H9 (cell line): ENCODE results near the gene SHB. TPM values are rescaled to one million over a fixed set of nuclear protein-coding genes. Genes with fewer than 3 reads are reported as not detected.

ENCODE experiments used
- DNase-seq: peaks from one replicate; pipeline ENCODE4 v3.0.0-alpha.2; 2017
- H2AFZ ChIP-seq: one replicate; pipeline ENCODE4 v1.6.1; 2013; ENCODE audit warnings: mild to moderate bottlenecking, low read length, control low read depth, moderate library complexity
- H2AK5ac ChIP-seq: 2 replicates; pipeline ENCODE4 v1.6.1; 2013; ENCODE audit warnings: low read length, control low read depth, mixed read lengths; ENCODE audit not compliant: insufficient read length
- H2BK120ac ChIP-seq: one replicate; pipeline ENCODE4 v1.6.1; 2013; ENCODE audit warnings: low read depth, mild to moderate bottlenecking, low read length, control low read depth, inconsistent platforms; ENCODE audit not compliant: poor library complexity, severe bottlenecking
- H2BK12ac ChIP-seq: 2 replicates; pipeline ENCODE4 v1.6.1; 2013; ENCODE audit warnings: low read length, control low read depth, mixed read lengths, low read depth; ENCODE audit not compliant: insufficient read length
- H2BK15ac ChIP-seq: 2 replicates; pipeline ENCODE4 v1.6.1; 2013; ENCODE audit warnings: low read depth, low read length, control low read depth
- H2BK20ac ChIP-seq: one replicate; pipeline ENCODE4 v1.6.1; 2013; ENCODE audit warnings: low read depth, mild to moderate bottlenecking, low read length, control low read depth, inconsistent platforms; ENCODE audit not compliant: poor library complexity, severe bottlenecking
- H2BK5ac ChIP-seq: 2 replicates; pipeline ENCODE4 v1.6.1; 2013; ENCODE audit warnings: low read length, control low read depth, mixed read lengths; ENCODE audit not compliant: insufficient read length
- H3K14ac ChIP-seq: 2 replicates; pipeline ENCODE4 v1.6.1; 2013; ENCODE audit warnings: low read length, control low read depth; ENCODE audit not compliant: insufficient read depth
- H3K18ac ChIP-seq: 2 replicates; pipeline ENCODE4 v1.6.1; 2013; ENCODE audit warnings: low read depth, mild to moderate bottlenecking, mixed read lengths, low read length, control low read depth; ENCODE audit not compliant: insufficient read length
- H3K23ac ChIP-seq: 2 replicates; pipeline ENCODE4 v1.6.1; 2013; ENCODE audit warnings: low read length, control low read depth, mixed read lengths, low read depth; ENCODE audit not compliant: insufficient read length
- H3K23me2 ChIP-seq: 2 replicates; pipeline ENCODE4 v1.6.1; 2013; ENCODE audit warnings: low read depth, mild to moderate bottlenecking, mixed read lengths, low read length, control low read depth; ENCODE audit not compliant: insufficient read length, poor library complexity, severe bottlenecking
- H3K27ac ChIP-seq: 2 replicates; pipeline ENCODE4 v1.5.1; 2013; ENCODE audit warnings: low read length, control low read depth, mixed read lengths, low read depth; ENCODE audit not compliant: insufficient read length
- H3K27me3 ChIP-seq: 2 replicates; pipeline ENCODE4 v1.6.1; 2013; ENCODE audit warnings: low read length, control low read depth, inconsistent platforms; ENCODE audit not compliant: insufficient read depth
- H3K4ac ChIP-seq: 2 replicates; pipeline ENCODE4 v1.6.1; 2013; ENCODE audit warnings: low read depth, mild to moderate bottlenecking, control low read depth, inconsistent platforms, low read length, moderate library complexity
- H3K4me1 ChIP-seq: 2 replicates; pipeline ENCODE4 v1.6.1; 2013; ENCODE audit warnings: low read length, control low read depth, inconsistent platforms; ENCODE audit not compliant: insufficient read depth
- H3K4me2 ChIP-seq: 2 replicates; pipeline ENCODE4 v1.6.1; 2013; ENCODE audit warnings: low read length, control low read depth, mixed read lengths; ENCODE audit not compliant: insufficient read length, insufficient read depth
- H3K56ac ChIP-seq: 2 replicates; pipeline ENCODE4 v1.6.1; 2013; ENCODE audit warnings: low read depth, mild to moderate bottlenecking, mixed read lengths, low read length, control low read depth; ENCODE audit not compliant: insufficient read length
- H3K79me1 ChIP-seq: 2 replicates; pipeline ENCODE4 v1.6.1; 2013; ENCODE audit warnings: low read depth, mild to moderate bottlenecking, moderate library complexity, low read length, control low read depth, inconsistent platforms; ENCODE audit not compliant: insufficient read depth, poor library complexity, severe bottlenecking
- H3K79me2 ChIP-seq: 2 replicates; pipeline ENCODE4 v1.6.1; 2013; ENCODE audit warnings: low read length, control low read depth, inconsistent platforms; ENCODE audit not compliant: insufficient read depth
- H3K9ac ChIP-seq: 2 replicates; pipeline ENCODE4 v1.6.1; 2013; ENCODE audit warnings: low read length, control low read depth, mixed read lengths; ENCODE audit not compliant: insufficient read length; ENCODE audit errors: extremely low read depth
- H3K9me3 ChIP-seq: one replicate; pipeline ENCODE4 v1.6.1; 2013; ENCODE audit warnings: low read depth, low read length, inconsistent platforms; ENCODE audit not compliant: control insufficient read depth
- H3T11ph ChIP-seq: one replicate; pipeline ENCODE4 v1.6.1; 2013; ENCODE audit warnings: mild to moderate bottlenecking, low read length, control low read depth, inconsistent platforms
- H4K20me1 ChIP-seq: one replicate; pipeline ENCODE4 v1.6.1; 2013; ENCODE audit not compliant: control insufficient read depth, insufficient read length, insufficient read depth
- H4K5ac ChIP-seq: 2 replicates; pipeline ENCODE4 v1.6.1; 2013; ENCODE audit warnings: low read depth, mild to moderate bottlenecking, mixed read lengths, low read length, control low read depth; ENCODE audit not compliant: insufficient read length
- H4K8ac ChIP-seq: replicated peaks from 2 replicates; pipeline ENCODE4 v1.6.1; 2013; ENCODE audit warnings: low read length, control low read depth, mixed read lengths, low read depth; ENCODE audit not compliant: insufficient read length
- H4K91ac ChIP-seq: 2 replicates; pipeline ENCODE4 v1.6.1; 2013; ENCODE audit warnings: low read depth, mild to moderate bottlenecking, moderate library complexity, mixed read lengths, low read length, control low read depth; ENCODE audit not compliant: insufficient read length
- H3K27ac Mint-ChIP-seq, 3 experiments: 2 replicates in 2 of 3; 3 replicates in 1 of 3; pipeline ENCODE4 v1.8.0; 2020 to 2021; ENCODE audit warnings: mixed read lengths in 3 of 3, mild to moderate bottlenecking in 1 of 3, moderate library complexity in 1 of 3
- H3K27me3 Mint-ChIP-seq: 2 replicates; pipeline ENCODE4 v1.8.0; 2021; ENCODE audit warnings: low read depth, mild to moderate bottlenecking, moderate library complexity, mixed read lengths
- H3K36me3 Mint-ChIP-seq, 3 experiments: 2 replicates in 2 of 3; 3 replicates in 1 of 3; pipeline ENCODE4 v1.8.0; 2020 to 2021; ENCODE audit warnings: low read depth in 3 of 3, mixed read lengths in 3 of 3; ENCODE audit not compliant: insufficient read depth in 1 of 3
- H3K4me1 Mint-ChIP-seq, 2 experiments: 2 replicates each; pipeline ENCODE4 v1.8.0; 2020; ENCODE audit warnings: mixed read lengths in 2 of 2
- H3K4me3 Mint-ChIP-seq, 2 experiments: 2 replicates in 1 of 2; 3 replicates in 1 of 2; pipeline ENCODE4 v1.8.0; 2020 to 2021; ENCODE audit warnings: mild to moderate bottlenecking in 2 of 2, mixed read lengths in 2 of 2, moderate library complexity in 1 of 2
- H3K9me3 Mint-ChIP-seq, 2 experiments: 2 replicates in 1 of 2; 3 replicates in 1 of 2; pipeline ENCODE4 v1.8.0; 2020; ENCODE audit warnings: mild to moderate bottlenecking in 2 of 2, mixed read lengths in 2 of 2, moderate library complexity in 1 of 2
- WGBS: extraction: QIAGEN DNeasy Blood & Tissue Kit; methylation state at CpG from one replicate; pipeline ENCODE4 v1.1.7; 2013; ENCODE audit warnings: missing lambda C conversion rate, low lambda C conversion rate, mixed read lengths; ENCODE audit not compliant: insufficient read length; ENCODE audit errors: extremely low coverage; 5-methylcytosine and 5-hydroxymethylcytosine counted together
- total RNA-seq: library from RNA; stranded (reverse); gene quantifications from 2 replicates; pipeline ENCODE4 v1.2.1, GENCODE V29; 2021
- TF ChIP-seq, protein P1 (sequence below): fragments of 200-600 bp; sonication (generic); conservative IDR thresholded peaks from 3 replicates; pipeline ENCODE4 v1.8.0; 2021; ENCODE audit warnings: antibody characterized with exemption, mild to moderate bottlenecking

Gene SHB
- total RNA-seq, 1 experiment from 2014 or later, result 14.6 TPM

- no peaks in the 10 kb centered on the region for H3K27me3 ChIP-seq
- Mint-ChIP-seq H3K36me3 (peaks cover 0 to 6% (median 0%) of the 10 kb centered on the region in 3 experiments; a peak in 3 of 7 replicates), H3K4me3 (no peak overlapping the region), H3K9me3 (no peaks in the 10 kb centered on the region), H3K27ac (peak overlapping the region; percentile 32 to 56 (median 37); a peak in 4 of 7 replicates), H3K27me3 (no peaks in the 10 kb centered on the region; the same call in 1 of the 2 replicates), H3K4me1 (peaks cover 54 to 63% of the 10 kb centered on the region in 2 experiments)
- no peaks in the 10 kb centered on the region for H3K23me2 ChIP-seq
- H3K14ac ChIP-seq, result no peak overlapping the region
- H3K4ac ChIP-seq, result no peak overlapping the region
- no peak overlapping the region for H3K18ac ChIP-seq
- H3K4me2 ChIP-seq, result no peak overlapping the region
- no CpG with 5 or more reads among the region's 13 CpGs for WGBS
- no peak overlapping the region for H2AFZ ChIP-seq
- H3K27ac ChIP-seq, result no peak overlapping the region
- H3K4me1 ChIP-seq, result peaks cover 13% of the 10 kb centered on the region; the same call in 1 of the 2 replicates
- TF ChIP-seq, protein P1, sequence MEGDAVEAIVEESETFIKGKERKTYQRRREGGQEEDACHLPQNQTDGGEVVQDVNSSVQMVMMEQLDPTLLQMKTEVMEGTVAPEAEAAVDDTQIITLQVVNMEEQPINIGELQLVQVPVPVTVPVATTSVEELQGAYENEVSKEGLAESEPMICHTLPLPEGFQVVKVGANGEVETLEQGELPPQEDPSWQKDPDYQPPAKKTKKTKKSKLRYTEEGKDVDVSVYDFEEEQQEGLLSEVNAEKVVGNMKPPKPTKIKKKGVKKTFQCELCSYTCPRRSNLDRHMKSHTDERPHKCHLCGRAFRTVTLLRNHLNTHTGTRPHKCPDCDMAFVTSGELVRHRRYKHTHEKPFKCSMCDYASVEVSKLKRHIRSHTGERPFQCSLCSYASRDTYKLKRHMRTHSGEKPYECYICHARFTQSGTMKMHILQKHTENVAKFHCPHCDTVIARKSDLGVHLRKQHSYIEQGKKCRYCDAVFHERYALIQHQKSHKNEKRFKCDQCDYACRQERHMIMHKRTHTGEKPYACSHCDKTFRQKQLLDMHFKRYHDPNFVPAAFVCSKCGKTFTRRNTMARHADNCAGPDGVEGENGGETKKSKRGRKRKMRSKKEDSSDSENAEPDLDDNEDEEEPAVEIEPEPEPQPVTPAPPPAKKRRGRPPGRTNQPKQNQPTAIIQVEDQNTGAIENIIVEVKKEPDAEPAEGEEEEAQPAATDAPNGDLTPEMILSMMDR, result 0 out of 3 replicates have a peak, but pooled peaks have one; percentile 21
- H3K23ac ChIP-seq, result no peak overlapping the region
- no peaks in the 10 kb centered on the region for H4K20me1 ChIP-seq
- H3K9ac ChIP-seq, result no peak overlapping the region
- H3K9me3 ChIP-seq, result no peaks in the 10 kb centered on the region
- no peaks in the 10 kb centered on the region for H3K79me1 ChIP-seq
- peaks cover 2% of the 10 kb centered on the region; the same call in 1 of the 2 replicates for H3K79me2 ChIP-seq
- no peak overlapping the region for H2AK5ac ChIP-seq
- no peak overlapping the region for H2BK120ac ChIP-seq
- no peak overlapping the region for H4K8ac ChIP-seq
- no peak overlapping the region for H3K56ac ChIP-seq
- no peak overlapping the region for H4K5ac ChIP-seq
- H2BK5ac ChIP-seq, result no peak overlapping the region
- DNase-seq, result no peak
- H2BK12ac ChIP-seq, result no peak overlapping the region
- no peak overlapping the region for H4K91ac ChIP-seq
- no peak overlapping the region for H2BK20ac ChIP-seq
- no peak overlapping the region for H2BK15ac ChIP-seq
- no peak overlapping the region for H3T11ph ChIP-seq
Observed at GRCh38 chr9:38058452-38059232, 10.4 kb downstream of the SHB start.
